Lung (tissue), 12 donors: Measurements from ENCODE around the gene HS6ST3. TPM values are rescaled to one million over a fixed set of nuclear protein-coding genes. Genes with fewer than 3 reads are reported as not detected.

Experiments
- ATAC-seq: fragments of 200-7000 bp; cut with Tn5 transposase; one replicate; pipeline ENCODE4 v1.9.1; 2020; ENCODE audit warnings: moderate number of reproducible peaks; ENCODE audit not compliant: insufficient read depth, low FRiP score
- DNase-seq, 3 donors: peaks; one replicate each; pipeline ENCODE4 v3.0.0-alpha.2; 2013 to 2017
- H3K27ac ChIP-seq, 2 donors: one replicate each; pipeline ENCODE4 v1.5.1; 2013; ENCODE audit warnings: mild to moderate bottlenecking in 2 of 2, moderate library complexity in 2 of 2, control low read depth in 1 of 2, inconsistent platforms in 1 of 2, low read depth in 1 of 2, low read length in 1 of 2
- H3K27me3 ChIP-seq, 3 donors: one replicate each; pipeline ENCODE4 v1.5.1; 2013; ENCODE audit warnings: low read length in 2 of 3; ENCODE audit not compliant: control insufficient read depth in 3 of 3, insufficient read depth in 3 of 3
- H3K36me3 ChIP-seq, 4 donors: one replicate each; pipeline ENCODE4 v1.5.1; 2013; ENCODE audit warnings: low read length in 4 of 4, mild to moderate bottlenecking in 1 of 4, moderate library complexity in 1 of 4; ENCODE audit not compliant: control insufficient read depth in 4 of 4, insufficient read depth in 4 of 4
- H3K4me1 ChIP-seq, 5 donors: one replicate each; pipeline ENCODE4 v1.5.1; 2013; ENCODE audit warnings: low read length in 5 of 5, mild to moderate bottlenecking in 2 of 5, moderate library complexity in 1 of 5; ENCODE audit not compliant: control insufficient read depth in 5 of 5, insufficient read depth in 5 of 5
- H3K4me3 ChIP-seq: one replicate; pipeline ENCODE4 v1.5.1; 2013; ENCODE audit warnings: mild to moderate bottlenecking, control low read depth, moderate library complexity
- H3K9ac ChIP-seq, 2 donors: one replicate each; pipeline ENCODE4 v1.5.1; 2013; ENCODE audit warnings: low read length in 2 of 2, control low read depth in 1 of 2; ENCODE audit not compliant: insufficient read depth in 1 of 2
- H3K9me3 ChIP-seq, 4 donors: one replicate each; pipeline ENCODE4 v1.5.1; 2013; ENCODE audit warnings: low read length in 3 of 4, mild to moderate bottlenecking in 1 of 4, moderate library complexity in 1 of 4; ENCODE audit not compliant: control insufficient read depth in 4 of 4, insufficient read depth in 3 of 4
- CTCF ChIP-seq: IDR thresholded peaks from 2 replicates; pipeline ENCODE4 v1.5.1; 2012; ENCODE audit warnings: mild to moderate bottlenecking; ENCODE audit errors: control extremely low read depth, extremely low read depth
- WGBS, 2 donors: extraction: QIAGEN DNeasy Blood & Tissue Kit; methylation state at CpG; one replicate each; pipeline ENCODE4 v1.1.7; 2013; 5-methylcytosine and 5-hydroxymethylcytosine counted together
- polyA plus RNA-seq, 2 donors: library from polyadenylated mRNA; stranded (reverse); fragments of 200-250 nt; gene quantifications; one replicate each; pipeline ENCODE4 v1.2.1, GENCODE V29; 2013
- total RNA-seq, 2 donors: library from RNA; depleted of rRNA in 1 of 2; stranded (reverse); fragments of >200 nt in 1 of 2; gene quantifications; one replicate each; pipeline ENCODE4 v1.2.1, GENCODE V29; 2014 to 2021
- donor health status: control.
- donor health status: control.
- donor health status: Bipolar disorder and iron deficiency.
- donor health status: healthy.
- donor health status: DM: yes; HTN: yes; CAD: no.

HS6ST3 gene
- total and polyA plus RNA-seq, 4 donors = 0.01 to 0.17 (median 0.04) TPM

- no peak overlapping the region for H3K9ac ChIP-seq
- ATAC-seq (no peak), DNase-seq (no peak)
- peaks cover 0 to 2% (median 0%) of the 10 kb centered on the region in 4 donors for H3K9me3 ChIP-seq
- H3K36me3 ChIP-seq = no peaks in the 10 kb centered on the region
- H3K27me3 ChIP-seq = no peaks in the 10 kb centered on the region
- TF ChIP-seq CTCF = no peak
- H3K4me1 ChIP-seq = no peaks in the 10 kb centered on the region
- 90% methylated on average over 3 of the region's 3 CpGs for WGBS, 2 donors
- H3K4me3 ChIP-seq = no peak overlapping the region
- H3K27ac ChIP-seq = no peak overlapping the region
Measured at GRCh38 chr13:96785986-96786385, 696.1 kb downstream of the HS6ST3 start.

- H3K27me3 ChIP-seq = no peaks in the 10 kb centered on the region
- H3K4me1 ChIP-seq = no peaks in the 10 kb centered on the region
- no peak for TF ChIP-seq CTCF
- 73 to 85% methylated on average over 3 of the region's 3 CpGs for WGBS, 2 donors
- DNase-seq (no peak), ATAC-seq (no peak)
- no peak overlapping the region for H3K9ac ChIP-seq
- no peak overlapping the region for H3K4me3 ChIP-seq
- H3K9me3 ChIP-seq = no peaks in the 10 kb centered on the region
- no peaks in the 10 kb centered on the region for H3K36me3 ChIP-seq
- H3K27ac ChIP-seq = no peak overlapping the region
Measured at GRCh38 chr13:96792188-96792587, 702.3 kb downstream of the HS6ST3 start.

- no peaks in the 10 kb centered on the region for H3K9me3 ChIP-seq
- H3K4me3 ChIP-seq = no peak overlapping the region
- no peak overlapping the region for H3K27ac ChIP-seq
- H3K36me3 ChIP-seq = no peaks in the 10 kb centered on the region
- ATAC-seq (no peak), DNase-seq (no peak)
- 69 to 84% methylated on average over 8 of the region's 8 CpGs for WGBS, 2 donors
- TF ChIP-seq CTCF = no peak
- no peaks in the 10 kb centered on the region for H3K27me3 ChIP-seq
- H3K9ac ChIP-seq = no peak overlapping the region
- no peaks in the 10 kb centered on the region for H3K4me1 ChIP-seq
Measured at GRCh38 chr13:96792736-96793403, 703.0 kb downstream of the HS6ST3 start.

- TF ChIP-seq CTCF = no peak
- H3K4me3 ChIP-seq = no peak overlapping the region
- H3K36me3 ChIP-seq = no peaks in the 10 kb centered on the region
- no peak overlapping the region for H3K27ac ChIP-seq
- no peaks in the 10 kb centered on the region for H3K27me3 ChIP-seq
- H3K9ac ChIP-seq = no peak overlapping the region
- ATAC-seq = no peak
- DNase-seq = no peak
- no peaks in the 10 kb centered on the region for H3K4me1 ChIP-seq
- 60 to 61% methylated on average over 4 of the region's 4 CpGs for WGBS, 2 donors
- H3K9me3 ChIP-seq = no peaks in the 10 kb centered on the region
Measured at GRCh38 chr13:96793404-96793755, 703.5 kb downstream of the HS6ST3 start.
